Measurements from ENCODE around the gene GID8. TPM values are rescaled to one million over a fixed set of nuclear protein-coding genes. Genes with fewer than 3 reads are reported as not detected.
"Not testable (repeated sequence)": the region's sequence is repeated elsewhere in the genome, so short reads cannot be mapped to it uniquely, and the experiment has no call there.

GID8 gene
- total RNA-seq, 2 experiments from 2014 or later: 39.2 to 42.2 TPM

DNA sequence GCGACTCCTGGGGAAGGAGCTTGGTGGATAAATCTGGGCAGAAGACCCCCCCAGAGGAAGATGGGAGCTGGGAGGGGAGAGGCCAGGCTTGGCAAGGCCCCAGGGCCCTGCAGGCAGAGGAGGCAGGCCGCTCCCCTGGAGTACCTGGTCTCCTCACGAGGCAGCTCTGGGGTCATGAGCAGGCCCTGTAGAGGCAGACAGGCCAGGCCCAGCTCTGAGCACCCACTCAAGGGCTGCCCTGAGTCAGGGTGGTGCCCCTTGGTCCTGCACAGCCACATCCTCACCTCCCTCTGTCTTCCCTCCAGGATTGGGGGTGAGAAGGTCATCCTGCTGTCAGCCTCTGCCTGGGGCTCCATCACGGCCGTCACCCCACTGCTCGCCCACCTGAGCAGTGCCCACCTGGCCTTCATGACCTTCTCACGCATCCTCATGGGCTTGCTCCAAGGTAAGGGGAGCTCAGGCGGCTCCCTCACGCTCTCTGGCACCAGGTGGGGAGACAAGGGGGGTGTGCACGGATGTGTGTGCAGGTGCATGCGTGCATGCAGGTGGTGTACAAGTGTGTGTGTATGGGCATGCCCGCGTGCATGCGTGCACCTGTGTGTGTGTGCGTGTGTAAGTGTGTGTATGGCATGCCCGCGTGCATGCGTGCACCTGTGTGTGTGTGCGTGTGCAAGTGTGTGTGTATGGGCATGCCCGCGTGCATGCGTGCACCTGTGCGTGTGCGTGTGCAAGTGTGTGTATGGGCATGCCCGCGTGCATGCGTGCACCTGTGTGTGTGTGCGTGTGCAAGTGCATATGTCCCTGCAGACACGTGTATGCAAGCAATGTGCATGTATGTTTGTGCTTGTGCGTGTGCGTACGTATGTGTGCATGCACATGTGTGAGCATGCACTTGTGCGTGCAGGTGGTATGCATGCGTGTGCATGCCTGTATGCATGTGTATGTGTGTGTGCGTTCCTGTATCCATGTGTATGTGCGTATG, 19.5 kb downstream of the GID8 start:
- no peaks in the 10 kb centered on the region for H3K27me3 Mint-ChIP-seq
- H3K4me3 Mint-ChIP-seq: no peak overlapping the region
- H3K36me3 Mint-ChIP-seq (ENCODE audit: low read depth): peaks cover 30% of the 10 kb centered on the region
- no peaks in the 10 kb centered on the region for H3K9me3 Mint-ChIP-seq
- no peak for TF ChIP-seq CTCF (IDR thresholded peaks at IDR 0.05)
- no peak overlapping the region for H3K27ac Mint-ChIP-seq
- intact Hi-C loops (cut with micrococcal nuclease): loop anchor here (10.0 kb wide), 1 partner anchor 53 kb away; no protein-coding TSS in a partner anchor
- H3K4me1 Mint-ChIP-seq (ENCODE audit: low read depth): peaks cover 20% of the 10 kb centered on the region
- ChIA-PET CTCF (no interaction called here), POLR2A (no interaction called here)
- ATAC-seq: no peak
- no peak for DNase-seq

GRCh38 chr20:62958388-62959100, 20.6 kb downstream of the GID8 start:
- Mint-ChIP-seq H3K27ac (no peak overlapping the region), H3K36me3 (ENCODE audit: low read depth) (peaks cover 33% of the 10 kb centered on the region), H3K9me3 (no peaks in the 10 kb centered on the region), H3K4me1 (ENCODE audit: low read depth) (peaks cover 20% of the 10 kb centered on the region), H3K27me3 (no peaks in the 10 kb centered on the region), H3K4me3 (no peak overlapping the region)
- intact Hi-C loops (cut with micrococcal nuclease): loop anchor here (10.0 kb wide), 1 partner anchor 54 kb away; no protein-coding TSS in a partner anchor
- ChIA-PET CTCF (interaction anchor here (1.1 to 3.2 kb wide), 2 partner anchors 9 to 14 kb away, joined by 3 to 13 read pairs; no protein-coding TSS in a partner anchor), POLR2A (interaction anchor here (0.7 to 1.2 kb wide), 3 partner anchors 9 to 64 kb away, joined by 3 to 4 read pairs (median 3); partner anchors contain the start of gene GID8)
- no peak for TF ChIP-seq CTCF (IDR thresholded peaks at IDR 0.05)
- no peak for ATAC-seq
- DNase-seq: no peak

DNA sequence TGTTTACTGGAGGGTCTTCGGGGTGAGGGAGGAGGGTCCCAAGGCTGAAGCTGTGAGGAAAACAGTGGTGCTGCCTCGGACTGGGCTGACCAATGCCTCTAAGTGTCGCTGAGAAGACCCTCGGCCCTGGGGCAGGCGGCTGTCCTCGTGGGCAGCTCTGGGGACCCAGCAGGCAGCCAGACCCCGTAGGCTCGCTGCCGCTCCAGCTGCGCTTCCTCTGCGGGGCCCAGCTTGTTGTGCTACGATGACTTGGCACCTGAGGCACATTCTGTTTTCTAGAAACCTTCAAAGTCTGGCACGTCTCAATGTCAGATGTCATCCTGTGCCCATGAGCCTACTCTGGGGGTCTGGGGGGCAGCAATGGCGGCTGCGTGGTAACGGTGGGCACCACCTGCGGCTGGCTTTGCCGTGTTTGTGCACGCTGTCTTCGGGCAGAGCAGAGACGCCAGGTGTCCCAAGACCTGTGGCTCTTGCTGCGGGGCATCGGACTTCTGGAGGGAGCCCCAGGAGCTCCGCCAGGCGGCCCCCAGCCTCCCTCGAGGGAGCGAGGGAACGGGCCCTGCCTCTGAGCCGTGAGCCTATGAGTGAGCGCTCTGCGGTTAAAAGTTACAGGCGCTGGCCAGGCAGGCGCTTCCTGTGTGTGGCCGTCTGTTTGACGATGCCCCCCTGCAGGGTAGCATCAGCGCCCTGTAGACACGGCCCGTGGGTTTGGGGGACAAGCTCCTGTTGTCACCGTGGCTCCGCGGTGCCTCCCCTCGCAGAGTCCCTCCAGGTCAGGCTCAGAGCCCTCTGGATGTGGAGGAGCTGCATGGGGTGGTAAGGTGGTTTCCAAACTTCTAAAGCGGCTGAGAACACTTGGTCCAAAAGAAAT, 21.4 kb downstream of the GID8 start:
- Mint-ChIP-seq H3K36me3 (ENCODE audit: low read depth) (peaks cover 28% of the 10 kb centered on the region), H3K27ac (no peak overlapping the region), H3K9me3 (no peaks in the 10 kb centered on the region), H3K27me3 (no peaks in the 10 kb centered on the region), H3K4me3 (no peak overlapping the region), H3K4me1 (ENCODE audit: low read depth) (peaks cover 17% of the 10 kb centered on the region)
- CTCF ChIA-PET: interaction anchor here (0.7 to 3.2 kb wide), 3 partner anchors 10 to 65 kb away, joined by 3 to 13 read pairs (median 3); no protein-coding TSS in a partner anchor
- intact Hi-C loops (cut with micrococcal nuclease): loop anchor here (10.0 kb wide), 1 partner anchor 55 kb away; no protein-coding TSS in a partner anchor
- POLR2A ChIA-PET: interaction anchor here (0.5 to 2.1 kb wide), 7 partner anchors 8 to 65 kb away, joined by 3 to 10 read pairs (median 3); partner anchors contain the start of gene GID8
- ATAC-seq (peak; percentile 52), DNase-seq (no peak)
- no peak for TF ChIP-seq CTCF (IDR thresholded peaks at IDR 0.05)

- no peak for TF ChIP-seq CTCF (IDR thresholded peaks at IDR 0.05)
- ChIA-PET POLR2A (interaction anchor here (0.5 to 2.1 kb wide), 5 partner anchors 8 to 63 kb away, joined by 3 to 10 read pairs (median 4); no protein-coding TSS in a partner anchor), CTCF (interaction anchor here (0.7 to 3.2 kb wide), 2 partner anchors 13 to 66 kb away, joined by 3 to 13 read pairs; no protein-coding TSS in a partner anchor)
- ATAC-seq: no peak
- peaks cover 27% of the 10 kb centered on the region for H3K36me3 Mint-ChIP-seq (ENCODE audit: low read depth)
- no peak for DNase-seq
- H3K27me3 Mint-ChIP-seq: no peaks in the 10 kb centered on the region
- peaks cover 11% of the 10 kb centered on the region for H3K4me1 Mint-ChIP-seq (ENCODE audit: low read depth)
- H3K9me3 Mint-ChIP-seq: no peaks in the 10 kb centered on the region
- intact Hi-C loops (cut with micrococcal nuclease): loop anchor here (10.0 kb wide), 1 partner anchor 55 kb away; no protein-coding TSS in a partner anchor
- no peak overlapping the region for H3K27ac Mint-ChIP-seq
- no peak overlapping the region for H3K4me3 Mint-ChIP-seq
Measured at GRCh38 chr20:62959998-62960436, 22.1 kb downstream of the GID8 start.

DNA sequence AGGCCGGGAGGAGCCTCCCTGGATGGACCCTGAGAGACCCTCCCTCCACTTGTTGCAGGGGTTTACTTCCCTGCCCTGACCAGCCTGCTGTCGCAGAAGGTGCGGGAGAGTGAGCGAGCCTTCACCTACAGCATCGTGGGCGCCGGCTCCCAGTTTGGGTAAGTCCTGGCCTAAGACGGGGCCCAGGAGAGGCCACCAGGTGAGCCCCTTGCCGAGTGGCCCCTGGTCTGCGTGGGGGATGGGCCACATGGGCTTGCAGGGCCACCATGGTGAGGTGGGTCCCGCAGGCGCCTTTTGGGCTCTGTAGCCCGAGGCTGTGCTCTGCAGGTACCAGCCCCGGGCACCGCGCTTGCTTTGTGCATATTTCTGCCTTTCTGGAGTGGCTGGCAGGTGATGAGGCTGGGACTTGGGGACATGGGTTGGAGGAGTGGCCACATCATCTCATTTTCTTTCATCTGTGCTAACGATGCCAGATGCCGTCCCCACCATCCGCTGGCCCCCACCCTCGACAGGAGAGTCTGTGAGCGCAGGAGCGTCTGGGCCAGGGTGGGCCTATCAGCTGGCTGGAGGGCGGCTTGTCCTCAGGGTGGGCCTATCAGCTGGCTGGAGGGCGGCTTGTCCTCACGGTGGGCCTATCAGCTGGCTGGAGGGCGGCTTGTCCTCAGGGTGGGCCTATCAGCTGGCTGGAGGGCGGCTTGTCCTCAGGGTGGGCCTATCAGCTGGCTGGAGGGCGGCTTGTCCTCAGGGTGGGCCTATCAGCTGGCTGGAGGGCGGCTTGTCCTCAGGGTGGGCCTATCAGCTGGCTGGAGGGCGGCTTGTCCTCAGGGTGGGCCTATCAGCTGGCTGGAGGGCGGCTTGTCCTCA, 22.7 kb downstream of the GID8 start:
- intact Hi-C loops (cut with micrococcal nuclease); DNase-seq; H3K9me3 Mint-ChIP-seq; H3K27me3 Mint-ChIP-seq; ATAC-seq; H3K27ac Mint-ChIP-seq; H3K4me3 Mint-ChIP-seq: not testable (repeated sequence)
- CTCF ChIA-PET: interaction anchor here (3.2 kb wide), 1 partner anchor 12 kb away, joined by 13 read pairs; no protein-coding TSS in a partner anchor
- peaks cover 11% of the 10 kb centered on the region for H3K4me1 Mint-ChIP-seq (ENCODE audit: low read depth)
- POLR2A ChIA-PET: interaction anchor here (1.4 to 2.1 kb wide), 2 partner anchors 10 to 12 kb away, joined by 4 to 10 read pairs; no protein-coding TSS in a partner anchor
- H3K36me3 Mint-ChIP-seq (ENCODE audit: low read depth): peaks cover 30% of the 10 kb centered on the region
